Measurements from ENCODE around the gene HHIPL1. TPM values are rescaled to one million over a fixed set of nuclear protein-coding genes. Genes with fewer than 3 reads are reported as not detected.

Gene HHIPL1
- total and polyA plus RNA-seq, 2 of the 8 experiments (the other 6 are each of a cell fraction or from before 2014, with no cell fraction given), result 1.5 to 2.6 TPM

DNA sequence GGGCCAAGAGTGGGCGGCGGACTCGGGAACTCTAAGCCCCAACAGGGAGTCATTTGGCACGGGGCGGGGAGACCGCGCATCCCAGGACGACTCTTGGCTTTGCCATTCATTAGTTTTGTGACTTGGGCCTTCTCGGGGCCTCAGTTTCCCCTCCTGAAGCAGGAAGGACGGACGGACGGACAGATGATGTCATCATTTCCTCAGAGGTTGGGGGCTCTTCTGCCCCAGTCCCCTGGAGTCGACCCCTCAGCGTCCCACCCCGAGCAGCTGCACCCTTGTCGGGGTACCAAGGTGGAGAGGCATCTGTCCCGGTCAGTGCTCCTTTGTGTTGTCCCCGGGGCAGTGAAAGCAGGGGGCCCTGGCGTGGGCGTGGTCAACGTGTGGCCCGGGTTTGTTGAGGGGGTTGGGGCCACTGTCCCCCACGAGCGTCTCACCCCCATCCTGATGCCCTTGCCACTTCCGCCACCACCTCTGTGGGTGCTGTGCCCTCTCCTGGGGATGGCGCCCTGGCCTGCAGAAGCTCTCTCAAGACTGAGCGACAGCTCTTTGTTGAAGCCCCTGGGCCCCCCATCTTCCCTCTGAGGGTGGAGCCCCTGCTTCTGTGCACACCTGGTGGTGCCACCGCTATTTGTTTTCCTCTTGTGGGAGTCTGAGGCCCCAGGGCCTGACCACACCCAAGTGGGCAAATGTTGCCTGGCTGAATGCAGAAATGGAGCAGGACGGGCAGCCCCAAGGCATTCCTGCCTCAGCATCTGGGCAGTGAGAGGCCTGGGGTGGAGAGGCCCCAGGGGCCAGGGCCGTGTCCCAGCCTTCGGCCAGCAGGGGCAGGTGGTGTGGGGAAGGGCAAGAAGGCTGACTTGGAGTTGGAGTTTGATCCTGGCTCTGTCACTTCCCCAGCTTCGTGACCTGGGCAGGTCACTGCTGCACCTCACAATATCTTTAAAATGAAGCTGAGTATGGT is 896 bp downstream of the HHIPL1 start:
- no peak overlapping the region for H3K9ac ChIP-seq (replicated peaks in 1 of 4; ENCODE audit: extremely low read depth in 1 of 4, low read depth in 3 of 4, low read length in 3 of 4)
- peak overlapping the region; percentile 93; the same call in 1 of the 2 replicates for H4K8ac ChIP-seq (ENCODE audit: extremely low read depth, insufficient read depth, low read length)
- no peak for FAIRE-seq

More for the DNA sequence above, 896 bp downstream of the HHIPL1 start:
- TF ChIP-seq RFX5 (IDR thresholded peaks at IDR 0.05; ENCODE audit: borderline replicate concordance, low read depth, low read length), result no peak
- no peak for TF ChIP-seq NANOG (IDR thresholded peaks at IDR 0.05; ENCODE audit: insufficient read depth, low read depth, low read length, poor library complexity, severe bottlenecking)
- no peak for TF ChIP-seq SAP30 (IDR thresholded peaks at IDR 0.05; ENCODE audit: insufficient read depth, insufficient replicate concordance, low read length)
- TF ChIP-seq, protein P1, sequence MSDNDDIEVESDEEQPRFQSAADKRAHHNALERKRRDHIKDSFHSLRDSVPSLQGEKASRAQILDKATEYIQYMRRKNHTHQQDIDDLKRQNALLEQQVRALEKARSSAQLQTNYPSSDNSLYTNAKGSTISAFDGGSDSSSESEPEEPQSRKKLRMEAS (IDR thresholded peaks at IDR 0.05), result peak; percentile 16; the same call in 1 of the 2 replicates
- Histone ChIP-seq H3K27ac (ENCODE audit: low read depth, low read length) (no peak overlapping the region), H4K5ac (ENCODE audit: insufficient read length, low read depth, low read length) (no peak overlapping the region), H2BK12ac (ENCODE audit: low read depth, low read length) (no peak overlapping the region), H3K9me3 (ENCODE audit: insufficient read depth in 2 of 2, low read depth in 1 of 2, low read length in 1 of 2) (no peaks in the 10 kb centered on the region), H2BK20ac (ENCODE audit: low read length) (no peak overlapping the region), H2BK15ac (ENCODE audit: low read length) (peak overlapping the region; percentile 61; the same call in 1 of the 2 replicates), H3K79me1 (ENCODE audit: low read depth, low read length) (no peaks in the 10 kb centered on the region), H3K4me1 (replicated peaks in 1 of 4; ENCODE audit: control insufficient read depth in 3 of 4, insufficient read depth in 4 of 4, low read length in 3 of 4) (peaks cover 0 to 14% (median 5%) of the 10 kb centered on the region in 4 experiments; a peak in 5 of 7 replicates), H3K14ac (ENCODE audit: insufficient read length) (no peak overlapping the region), H3K23ac (ENCODE audit: insufficient read length) (no peak overlapping the region), H3K23me2 (ENCODE audit: low read depth, low read length) (peaks cover 10% of the 10 kb centered on the region; the same call in 1 of the 2 replicates), H4K20me1 (replicated peaks in 1 of 2; ENCODE audit: control insufficient read depth in 1 of 2, insufficient read depth in 2 of 2, low read length in 2 of 2) (no peaks in the 10 kb centered on the region), H3K36me3 (ENCODE audit: control insufficient read depth in 2 of 4, insufficient read depth in 4 of 4, low read length in 3 of 4) (no peaks in the 10 kb centered on the region), H2BK120ac (replicated peaks; ENCODE audit: low read depth, low read length) (no peak overlapping the region), H3K4me2 (ENCODE audit: insufficient read depth in 1 of 2, low read depth in 2 of 2, low read length in 2 of 2) (peak overlapping the region; percentile 55 to 88), H3K4ac (replicated peaks; ENCODE audit: insufficient read length, low read depth, low read length) (no peak overlapping the region), H3K4me3 (ENCODE audit: extremely low read depth in 1 of 4, insufficient read depth in 2 of 4, low read depth in 3 of 4, low read length in 4 of 4) (peak overlapping the region; percentile 40 to 75 (median 56)), H4K91ac (replicated peaks; ENCODE audit: insufficient read length, low read length) (no peak overlapping the region), H2BK5ac (ENCODE audit: low read depth, low read length) (no peak overlapping the region), H2AFZ (ENCODE audit: low read length) (no peak overlapping the region), H3K18ac (ENCODE audit: extremely low read depth, low read length) (peak overlapping the region; percentile 51), H3K56ac (replicated peaks; ENCODE audit: insufficient read length, low read depth, low read length) (no peak overlapping the region), H3K27me3 (replicated peaks in 1 of 4; ENCODE audit: control insufficient read depth in 3 of 4, extremely low read depth in 1 of 4, insufficient read depth in 3 of 4, low read length in 3 of 4) (peaks cover 0 to 30% (median 22%) of the 10 kb centered on the region in 4 experiments; a peak in 6 of 7 replicates), H2AK5ac (ENCODE audit: low read depth, low read length) (no peak overlapping the region), H3K79me2 (ENCODE audit: control insufficient read depth in 1 of 2, insufficient read depth in 2 of 2, low read length in 2 of 2) (no peaks in the 10 kb centered on the region)
- ChIA-PET CTCF (ENCODE audit: partially characterized antibody) (interaction anchor here (1.0 to 4.7 kb wide), 7 partner anchors 9 to 198 kb away, joined by 3 to 13 read pairs (median 3); no protein-coding TSS in a partner anchor), POLR2A (ENCODE audit: partially characterized antibody) (interaction anchor here (0.8 to 1.0 kb wide), 3 partner anchors 10 to 33 kb away, joined by 3 read pairs; no protein-coding TSS in a partner anchor)
- WGBS, 2 experiments (ENCODE audit: extremely low coverage in 1 of 2, insufficient coverage in 1 of 2, insufficient read length in 1 of 2, insufficient replicate concordance in 2 of 2, low coverage in 1 of 2, low lambda C conversion rate in 2 of 2, missing lambda C conversion rate in 1 of 2), result 55% methylated on average over 28 of the region's 32 CpGs; no CpG with 5 or more reads in 1 of the 2 experiments
- peak in 1 of 2 experiments; percentile 54 for DNase-seq (ENCODE audit: low read depth in 1 of 2, low spot score in 2 of 2)

Measured in H1 (cell line).